ENCODE results near the gene F2R.
"Not testable (repeated sequence)": the region's sequence is repeated elsewhere in the genome, so short reads cannot be mapped to it uniquely, and the experiment has no call there.

The F2R gene

GRCh38 chr5:76761118-76761517, 45.2 kb downstream of the F2R start:
- not testable (repeated sequence) for DNase-seq (ENCODE audit: low read depth)

- no peak for DNase-seq (ENCODE audit: low read depth)
Observed at GRCh38 chr5:76762484-76762883, 46.6 kb downstream of the F2R start.

- no peak for DNase-seq (ENCODE audit: low read depth)
Observed at GRCh38 chr5:76763136-76763535, 47.2 kb downstream of the F2R start.

- DNase-seq (ENCODE audit: low read depth), result no peak
Observed at GRCh38 chr5:76764374-76764773, 48.4 kb downstream of the F2R start.

GRCh38 chr5:76765249-76765648, 49.3 kb downstream of the F2R start:
- DNase-seq (ENCODE audit: low read depth), result no peak

- DNase-seq (ENCODE audit: low read depth), result no peak
Observed at GRCh38 chr5:76766746-76767145, 50.8 kb downstream of the F2R start.

- DNase-seq (ENCODE audit: low read depth), result not testable (repeated sequence)
Observed at GRCh38 chr5:76771041-76771440, 55.1 kb downstream of the F2R start.

- no peak for DNase-seq (ENCODE audit: low read depth)
Observed at GRCh38 chr5:76771705-76772405, 55.9 kb downstream of the F2R start.

- no peak for DNase-seq (ENCODE audit: low read depth)
Observed at GRCh38 chr5:76775921-76776320, 60.0 kb downstream of the F2R start.

GRCh38 chr5:76776391-76776790, 60.5 kb downstream of the F2R start:
- no peak for DNase-seq (ENCODE audit: low read depth)

GRCh38 chr5:76780616-76781015, 64.7 kb downstream of the F2R start:
- DNase-seq (ENCODE audit: low read depth), result not testable (repeated sequence)

GRCh38 chr5:76781775-76782174, 65.8 kb downstream of the F2R start:
- DNase-seq (ENCODE audit: low read depth), result no peak

GRCh38 chr5:76782444-76782843, 66.5 kb downstream of the F2R start:
- no peak for DNase-seq (ENCODE audit: low read depth)

Data from stimulated activated CD8-positive, alpha-beta memory T cell treated with anti-CD3 and anti-CD28 coated beads, Interleukin-12 subunit alpha, Interleukin-12 subunit beta, amount 100 ng/mL, for 4 hours (primary cell).